Measurements from ENCODE around the gene ARID3B.

The ARID3B gene

DNA sequence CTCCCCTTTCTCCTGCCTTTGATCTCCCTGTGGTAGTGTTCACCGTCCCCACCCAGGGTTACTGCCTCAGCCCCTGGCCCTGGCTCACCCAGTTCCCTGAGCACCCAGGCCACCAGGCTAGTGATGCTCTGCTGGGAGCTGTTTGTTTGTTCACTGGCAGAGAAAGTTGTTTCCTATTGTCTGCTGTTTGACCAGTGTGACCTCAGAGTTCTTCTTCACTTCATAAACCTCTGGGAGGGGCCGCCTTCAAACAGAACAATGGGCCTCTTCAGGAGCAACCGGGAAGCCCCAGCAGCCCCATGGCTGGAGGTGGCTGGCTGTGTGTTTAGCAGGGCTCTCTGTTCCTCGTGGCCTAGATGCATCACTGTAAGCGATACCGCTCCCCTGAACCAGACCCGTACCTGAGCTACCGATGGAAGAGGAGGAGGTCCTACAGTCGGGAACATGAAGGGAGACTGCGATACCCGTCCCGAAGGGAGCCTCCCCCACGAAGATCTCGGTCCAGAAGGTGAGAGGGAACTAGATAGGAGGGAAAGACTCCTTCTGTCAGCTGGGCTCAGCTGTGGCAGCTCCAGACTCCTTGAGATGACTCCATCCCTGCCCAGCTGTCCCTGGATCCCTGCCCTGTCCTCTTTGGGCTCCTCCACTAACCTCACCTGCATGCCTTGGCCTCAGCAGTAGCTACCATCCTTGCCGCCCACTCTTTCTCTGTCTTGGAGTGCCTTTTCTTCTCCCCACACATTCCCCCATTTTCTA is 78.0 kb downstream of the ARID3B start:
- in situ Hi-C loops (cut with MboI; ENCODE audit: low sequenced_read_pairs), result no loop called here

GRCh38 chr15:74619916-74620635 is 79.1 kb downstream of the ARID3B start:
- in situ Hi-C loops (cut with MboI; ENCODE audit: low sequenced_read_pairs), result loop anchor here (10.0 kb wide), 1 partner anchor 235 kb away; no protein-coding TSS in a partner anchor

DNA sequence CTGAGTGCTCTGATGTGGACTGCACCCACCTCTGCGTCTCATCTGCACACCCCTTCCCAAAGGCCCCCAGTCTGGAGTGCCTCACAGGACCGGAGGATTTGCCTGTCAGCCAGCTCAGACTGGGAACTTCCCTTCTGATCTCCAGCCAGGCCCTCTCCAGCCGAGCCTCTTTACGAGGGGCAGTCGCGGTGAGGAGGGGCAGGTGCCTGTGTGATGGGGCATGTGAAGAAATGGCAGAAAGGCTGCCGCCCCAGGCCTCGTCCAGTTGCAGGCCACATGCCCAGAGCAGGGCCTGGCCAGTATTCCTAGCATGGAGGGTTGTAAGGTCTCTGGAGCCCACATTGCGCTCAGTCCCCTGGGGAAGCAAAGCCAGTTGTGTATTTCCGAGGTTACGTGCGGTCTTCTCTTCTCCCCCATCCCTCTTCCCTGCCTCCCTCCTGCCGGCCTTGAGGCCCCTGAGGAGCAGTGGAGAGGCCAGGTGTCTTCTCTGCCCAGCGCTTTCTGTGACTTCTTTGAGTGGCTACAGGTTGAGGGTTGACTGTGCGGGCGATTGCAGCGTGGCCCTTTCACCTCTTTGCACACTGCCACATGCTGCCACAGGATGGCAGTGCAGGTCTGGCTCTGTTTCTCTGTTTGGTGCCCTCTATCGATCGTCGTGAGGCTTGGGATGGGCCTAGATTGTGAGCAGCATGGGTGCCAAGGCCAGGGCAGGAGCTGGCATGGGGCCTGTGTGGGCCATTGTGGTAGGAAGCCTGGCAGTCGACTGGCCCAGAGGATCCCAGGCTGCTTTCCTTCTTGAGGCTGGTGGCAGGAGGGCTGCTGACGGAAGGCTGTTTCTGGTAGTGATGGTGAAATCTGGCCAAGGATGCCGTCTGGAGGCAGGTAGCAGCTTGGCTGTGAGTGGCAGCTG is 79.9 kb downstream of the ARID3B start:
- in situ Hi-C loops (cut with MboI; ENCODE audit: low sequenced_read_pairs), result loop anchor here (10.0 kb wide), 1 partner anchor 236 kb away; no protein-coding TSS in a partner anchor

- in situ Hi-C loops (cut with MboI; ENCODE audit: low sequenced_read_pairs), result loop anchor here (10.0 kb wide), 1 partner anchor 237 kb away; no protein-coding TSS in a partner anchor
Measured at GRCh38 chr15:74621546-74621920, 80.5 kb downstream of the ARID3B start.

DNA sequence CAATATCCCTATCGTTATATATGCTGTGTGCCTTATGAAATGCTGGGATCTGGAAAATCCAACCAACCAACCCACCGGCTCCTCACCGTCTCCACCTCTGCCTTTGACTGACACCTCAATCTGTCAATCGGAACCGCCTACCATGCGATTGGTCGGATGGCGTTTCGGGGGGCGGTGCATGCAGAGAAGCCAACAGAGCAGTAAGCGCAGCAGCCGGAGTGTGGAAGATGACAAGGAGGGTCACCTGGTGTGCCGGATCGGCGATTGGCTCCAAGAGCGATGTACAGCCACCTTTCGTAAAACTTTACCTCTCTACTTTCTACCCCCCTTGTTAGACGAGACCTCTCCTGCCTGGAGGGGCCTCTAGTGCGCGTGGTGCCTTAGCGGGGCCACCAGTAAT is 80.9 kb downstream of the ARID3B start:
- in situ Hi-C loops (cut with MboI; ENCODE audit: low sequenced_read_pairs), result loop anchor here (10.0 kb wide), 1 partner anchor 237 kb away; no protein-coding TSS in a partner anchor

DNA sequence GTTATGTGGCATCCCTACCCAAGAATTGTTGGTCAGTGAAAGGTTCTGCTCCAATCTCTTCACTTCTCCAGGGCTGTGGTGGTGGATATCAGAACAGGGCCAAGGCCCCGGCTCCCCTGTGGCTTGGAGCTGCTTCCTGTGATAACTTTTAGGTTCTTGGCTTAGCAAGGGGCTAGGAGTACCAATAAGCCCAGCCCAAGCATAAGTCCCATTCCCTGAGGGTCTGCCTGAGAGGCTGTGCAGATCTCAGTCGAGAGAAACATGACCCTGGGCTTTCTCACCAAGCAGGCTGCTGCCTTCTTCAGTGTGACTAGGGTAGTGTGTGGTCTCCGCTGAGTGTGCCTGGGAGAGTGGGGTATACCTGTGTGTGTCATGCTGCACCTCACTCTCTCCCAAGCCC is 81.7 kb downstream of the ARID3B start:
- in situ Hi-C loops (cut with MboI; ENCODE audit: low sequenced_read_pairs), result loop anchor here (10.0 kb wide), 1 partner anchor 238 kb away; no protein-coding TSS in a partner anchor

GRCh38 chr15:74624020-74624602 is 83.1 kb downstream of the ARID3B start:
- in situ Hi-C loops (cut with MboI; ENCODE audit: low sequenced_read_pairs), result loop anchor here (10.0 kb wide), 1 partner anchor 239 kb away; no protein-coding TSS in a partner anchor

GRCh38 chr15:74625693-74626092 is 84.7 kb downstream of the ARID3B start:
- in situ Hi-C loops (cut with MboI; ENCODE audit: low sequenced_read_pairs), result loop anchor here (10.0 kb wide), 1 partner anchor 241 kb away; no protein-coding TSS in a partner anchor

DNA sequence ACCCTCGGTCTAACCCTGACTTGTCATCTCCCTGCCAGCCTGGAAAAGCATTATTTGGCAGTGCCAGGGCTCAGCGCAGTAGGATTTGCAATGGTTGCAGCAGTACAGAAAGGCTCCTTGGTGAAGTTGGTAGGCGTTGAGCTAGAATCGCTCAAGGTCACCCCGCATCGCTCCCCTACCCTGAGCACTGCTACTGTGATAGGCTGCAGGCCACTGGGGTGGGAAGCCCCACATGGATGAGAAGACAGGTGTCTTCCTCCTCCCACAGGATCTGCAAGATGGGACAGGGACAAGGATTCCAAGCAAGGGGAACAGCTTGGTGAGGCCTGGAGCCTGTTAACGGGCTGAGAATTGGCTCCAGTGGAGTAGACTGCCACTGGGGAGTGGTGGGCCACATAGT is 85.3 kb downstream of the ARID3B start:
- in situ Hi-C loops (cut with MboI; ENCODE audit: low sequenced_read_pairs), result loop anchor here (10.0 kb wide), 1 partner anchor 242 kb away; no protein-coding TSS in a partner anchor

- in situ Hi-C loops (cut with MboI; ENCODE audit: low sequenced_read_pairs), result loop anchor here (10.0 kb wide), 1 partner anchor 242 kb away; no protein-coding TSS in a partner anchor
Measured at GRCh38 chr15:74626752-74627692, 86.0 kb downstream of the ARID3B start.

GRCh38 chr15:74627766-74628165 is 86.7 kb downstream of the ARID3B start:
- in situ Hi-C loops (cut with MboI; ENCODE audit: low sequenced_read_pairs), result loop anchor here (10.0 kb wide), 1 partner anchor 243 kb away; no protein-coding TSS in a partner anchor

DNA sequence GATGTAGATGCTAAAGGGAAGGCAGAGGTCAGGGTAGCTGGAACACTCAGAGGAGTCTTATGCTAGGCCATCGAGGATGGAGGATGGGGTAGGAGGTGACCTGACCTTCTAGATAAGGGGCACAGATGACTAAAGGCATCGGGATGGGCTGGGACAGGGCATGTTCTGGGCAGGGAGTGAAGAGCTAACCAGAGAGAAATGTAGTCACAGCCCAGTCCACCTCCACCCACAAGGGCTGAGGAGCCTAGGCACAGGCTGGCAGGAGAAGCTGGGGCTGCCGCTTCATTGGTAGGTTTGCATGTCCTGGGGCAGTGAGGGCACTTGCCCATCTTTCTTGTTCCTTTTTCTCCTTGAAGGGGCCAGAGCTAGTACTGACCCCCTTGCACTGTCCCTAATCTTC is 87.2 kb downstream of the ARID3B start:
- in situ Hi-C loops (cut with MboI; ENCODE audit: low sequenced_read_pairs), result loop anchor here (10.0 kb wide), 1 partner anchor 243 kb away; no protein-coding TSS in a partner anchor

GRCh38 chr15:74628949-74629348 is 87.9 kb downstream of the ARID3B start:
- in situ Hi-C loops (cut with MboI; ENCODE audit: low sequenced_read_pairs), result loop anchor here (10.0 kb wide), 1 partner anchor 244 kb away; no protein-coding TSS in a partner anchor

- in situ Hi-C loops (cut with MboI; ENCODE audit: low sequenced_read_pairs), result loop anchor here (10.0 kb wide), 2 partner anchors 135 to 245 kb away; no protein-coding TSS in a partner anchor
Measured at GRCh38 chr15:74629696-74630095, 88.7 kb downstream of the ARID3B start.

DNA sequence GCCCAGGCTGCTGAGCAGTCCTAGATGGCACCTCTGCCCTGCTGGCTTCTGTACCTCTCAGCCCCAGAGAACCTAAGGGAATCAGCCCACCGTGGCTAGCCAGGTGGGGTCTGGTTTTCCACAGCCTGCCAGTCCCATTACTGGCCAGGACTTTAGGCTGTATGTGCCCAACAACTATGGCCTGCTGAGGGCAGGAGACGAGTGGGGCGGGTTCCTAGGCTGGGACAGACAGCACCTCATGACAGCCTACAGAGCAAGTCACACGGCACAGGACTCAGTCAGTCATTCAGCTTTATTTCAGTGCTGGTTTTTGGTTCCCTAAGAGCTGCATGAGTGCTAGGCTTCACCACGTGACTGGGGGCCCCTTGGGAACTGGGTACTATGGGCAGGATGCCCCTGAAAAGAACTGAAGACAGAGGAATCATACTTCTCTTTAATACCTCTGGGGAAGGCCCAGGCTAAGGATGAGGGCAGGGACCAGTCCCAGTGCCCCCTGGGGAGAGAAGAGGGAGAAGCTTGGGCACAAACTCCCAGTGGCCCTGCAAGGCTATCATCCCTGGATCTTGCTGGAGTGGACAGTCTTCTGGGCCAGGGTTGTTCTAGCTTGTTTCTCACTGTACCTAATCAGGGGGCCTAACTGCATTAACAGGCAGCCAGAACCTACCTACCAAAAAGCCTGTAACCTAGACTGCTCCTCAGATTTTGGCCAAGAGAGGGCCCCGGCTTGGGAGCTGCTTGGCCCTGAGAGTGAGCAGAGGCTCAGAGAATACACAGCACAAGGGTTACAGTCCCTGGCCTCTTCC is 89.5 kb downstream of the ARID3B start:
- in situ Hi-C loops (cut with MboI; ENCODE audit: low sequenced_read_pairs), result loop anchor here (10.0 kb wide), 1 partner anchor 134 kb away; no protein-coding TSS in a partner anchor

GRCh38 chr15:74631087-74631385 is 90.0 kb downstream of the ARID3B start:
- in situ Hi-C loops (cut with MboI; ENCODE audit: low sequenced_read_pairs), result loop anchor here (10.0 kb wide), 1 partner anchor 134 kb away; no protein-coding TSS in a partner anchor

DNA sequence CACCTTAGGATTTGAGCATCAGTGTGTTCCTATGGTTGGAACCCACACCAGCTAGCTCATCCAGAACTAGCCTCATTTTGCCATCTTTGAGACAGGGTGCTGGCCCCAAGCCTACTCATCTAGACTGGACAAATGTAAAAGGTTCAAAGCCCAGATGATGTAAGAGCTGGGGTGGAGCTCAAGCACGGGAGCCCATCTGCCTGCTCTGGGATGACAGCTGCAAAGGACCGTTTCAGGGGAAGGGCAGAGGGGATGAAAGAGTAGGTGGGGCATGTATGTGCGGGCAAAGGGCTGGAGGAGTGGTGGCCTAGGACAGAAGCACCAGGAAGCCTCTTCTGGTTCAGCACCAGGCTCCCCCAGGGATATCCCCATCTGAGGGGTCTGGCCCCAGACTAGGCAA is 90.4 kb downstream of the ARID3B start:
- in situ Hi-C loops (cut with MboI; ENCODE audit: low sequenced_read_pairs), result loop anchor here (10.0 kb wide), 1 partner anchor 133 kb away; no protein-coding TSS in a partner anchor

Data from HL-60/S4 (cell line).